ENCODE data around the gene SRGAP3. TPM values are rescaled to one million over a fixed set of nuclear protein-coding genes. Genes with fewer than 3 reads are reported as not detected.

Gene SRGAP3
- total RNA-seq, 8 experiments from 2014 or later, result 24.3 to 77.7 (median 51.0) TPM

DNA sequence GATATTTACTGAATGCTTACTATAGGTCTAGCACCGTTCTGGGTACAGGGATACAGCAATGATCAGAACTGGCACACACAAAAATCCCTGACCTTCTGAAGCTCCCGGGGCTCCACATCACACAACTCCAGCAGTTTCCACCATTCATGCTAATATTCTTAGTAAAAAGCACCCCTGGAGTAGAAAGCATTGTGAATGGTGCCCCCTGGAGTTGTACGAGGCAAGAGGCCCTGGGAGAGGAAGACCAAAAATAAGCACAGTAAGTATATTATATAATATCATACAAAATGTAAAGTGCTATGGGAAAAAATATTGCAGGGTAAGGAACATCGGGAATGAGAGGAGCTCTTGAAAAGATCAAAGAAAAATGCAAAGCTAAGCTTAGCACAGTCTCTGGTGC lies 790 bp upstream of the SRGAP3 start:
- 0 to 80% (median 54%) methylated on average over 1 to 4 of the region's 4 CpGs; no CpG with 5 or more reads in 2 of the 10 experiments for WGBS, 10 experiments
- peak overlapping the region in 3 of 5 donors; percentile 54 to 93 (median 57) for H3K4me3 ChIP-seq
- in situ Hi-C loops (cut with MboI; ENCODE audit: low pct_unique_long_range_greater_than_20kb in 2 of 9, low sequenced_read_pairs in 9 of 9, unreplicated experiment in 9 of 9), result no loop called here
- ATAC-seq (replicated peaks in 6 of 8), result no peak
- peak overlapping the region; percentile 18 to 85 for H3K27ac ChIP-seq
- peaks cover 18 to 20% of the 10 kb centered on the region in 2 donors for H3K4me1 ChIP-seq (replicated peaks in 1 of 2)

DNA sequence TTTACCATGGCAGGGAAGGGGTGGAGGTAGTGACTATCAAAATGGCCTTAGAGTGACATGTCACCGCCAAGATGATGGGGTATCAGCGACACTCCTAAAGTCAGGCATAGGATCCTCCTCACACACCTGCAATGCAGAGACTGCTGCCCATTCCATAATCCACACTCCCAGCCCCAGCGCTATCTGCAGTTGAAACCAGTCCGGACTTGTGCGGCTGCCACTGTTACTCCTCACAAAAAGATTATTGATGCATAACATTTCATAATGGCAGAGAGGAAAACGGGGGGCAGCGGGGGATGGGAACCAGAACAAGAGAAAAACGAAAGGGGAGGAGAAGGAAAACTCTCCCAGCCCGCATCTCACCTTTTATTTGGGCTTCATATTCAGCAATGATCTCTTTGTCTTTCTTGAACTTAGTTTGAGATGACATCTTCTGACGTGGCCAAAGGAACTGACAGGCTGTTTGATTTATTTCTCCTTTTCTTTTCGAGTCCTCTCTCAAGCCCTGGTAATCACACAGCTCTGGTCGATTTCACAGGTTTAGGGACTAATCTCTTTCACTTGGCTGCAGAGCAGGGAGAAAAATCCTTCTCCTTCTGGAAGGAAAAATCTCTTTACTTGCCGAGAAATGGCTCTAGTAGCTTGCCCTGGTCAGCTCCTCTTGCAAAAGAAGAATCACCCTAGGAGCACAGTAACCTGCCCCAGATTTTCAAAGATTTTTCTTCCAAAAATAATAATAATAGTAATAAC lies 749 bp downstream of the SRGAP3 start:
- in situ Hi-C loops (cut with MboI; ENCODE audit: low pct_unique_long_range_greater_than_20kb in 2 of 9, low sequenced_read_pairs in 9 of 9, unreplicated experiment in 9 of 9), result loop anchor here in 1 of 9 experiments (25.0 kb wide), 1 partner anchor 111 kb away; no protein-coding TSS in a partner anchor
- WGBS, 10 experiments, result 0 to 10% (median 0%) methylated on average over 1 to 8 of the region's 13 CpGs; no CpG with 5 or more reads in 1 of the 10 experiments
- peak overlapping the region; percentile 71 to 85 for H3K27ac ChIP-seq
- ATAC-seq (replicated peaks in 6 of 8), result peak; percentile 3 to 47 (median 22)
- peak overlapping the region; percentile 50 to 93 (median 57) for H3K4me3 ChIP-seq
- peaks cover 26 to 34% of the 10 kb centered on the region in 2 donors for H3K4me1 ChIP-seq (replicated peaks in 1 of 2)

GRCh38 chr3:9247941-9248521 lies 1.4 kb downstream of the SRGAP3 start:
- in situ Hi-C loops (cut with MboI; ENCODE audit: low pct_unique_long_range_greater_than_20kb in 2 of 9, low sequenced_read_pairs in 9 of 9, unreplicated experiment in 9 of 9), result loop anchor here in 1 of 9 experiments (25.0 kb wide), 1 partner anchor 111 kb away; no protein-coding TSS in a partner anchor
- Histone ChIP-seq H3K27ac (peak overlapping the region; percentile 71 to 85), H3K4me3 (peak overlapping the region; percentile 50 to 93 (median 57)), H3K4me1 (replicated peaks in 1 of 2) (peaks cover 29 to 38% of the 10 kb centered on the region in 2 donors)
- WGBS, 10 experiments, result 0 to 21% (median 2%) methylated on average over 3 to 18 of the region's 19 CpGs; no CpG with 5 or more reads in 2 of the 10 experiments
- ATAC-seq (replicated peaks in 6 of 8), result peak; percentile 6 to 20 (median 12)

DNA sequence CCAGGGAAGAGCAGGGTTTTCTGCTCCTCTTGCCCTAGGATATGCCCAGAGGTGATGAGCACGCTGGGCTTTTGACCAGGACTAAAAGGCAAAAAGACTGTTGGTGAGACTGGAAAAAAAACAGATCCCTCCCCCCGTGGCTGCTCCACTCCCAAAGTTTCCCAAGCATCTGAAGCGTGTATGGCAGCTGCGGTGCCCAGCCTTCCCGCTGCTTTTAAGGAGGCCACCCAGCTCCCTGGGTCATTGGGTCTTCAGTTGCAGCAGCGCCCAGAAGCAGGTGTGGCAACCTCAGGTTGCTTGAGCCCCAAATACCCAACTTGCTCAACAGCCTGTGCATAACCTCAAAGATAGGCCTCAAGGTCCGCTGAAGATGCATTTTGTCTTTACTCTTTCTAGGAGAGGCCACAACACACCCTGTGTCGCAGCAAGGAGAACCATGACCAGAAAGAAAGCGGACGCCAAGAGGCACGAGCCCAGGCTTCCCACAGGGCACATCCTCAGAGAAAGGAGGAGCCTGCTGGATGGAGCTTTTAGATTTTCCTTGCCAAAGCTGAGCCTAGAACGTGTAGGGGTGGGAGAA lies 2.0 kb downstream of the SRGAP3 start:
- H3K4me1 ChIP-seq (replicated peaks in 1 of 2), result peaks cover 29 to 40% of the 10 kb centered on the region in 2 donors
- peak overlapping the region; percentile 71 to 85 for H3K27ac ChIP-seq
- H3K4me3 ChIP-seq, result peak overlapping the region; percentile 50 to 93 (median 57)
- in situ Hi-C loops (cut with MboI; ENCODE audit: low pct_unique_long_range_greater_than_20kb in 2 of 9, low sequenced_read_pairs in 9 of 9, unreplicated experiment in 9 of 9), result loop anchor here in 1 of 9 experiments (25.0 kb wide), 1 partner anchor 110 kb away; no protein-coding TSS in a partner anchor
- peak; percentile 1 to 11 (median 4) for ATAC-seq (replicated peaks in 6 of 8)
- 0 to 65% (median 4%) methylated on average over 1 to 8 of the region's 12 CpGs; no CpG with 5 or more reads in 5 of the 10 experiments for WGBS, 10 experiments

DNA sequence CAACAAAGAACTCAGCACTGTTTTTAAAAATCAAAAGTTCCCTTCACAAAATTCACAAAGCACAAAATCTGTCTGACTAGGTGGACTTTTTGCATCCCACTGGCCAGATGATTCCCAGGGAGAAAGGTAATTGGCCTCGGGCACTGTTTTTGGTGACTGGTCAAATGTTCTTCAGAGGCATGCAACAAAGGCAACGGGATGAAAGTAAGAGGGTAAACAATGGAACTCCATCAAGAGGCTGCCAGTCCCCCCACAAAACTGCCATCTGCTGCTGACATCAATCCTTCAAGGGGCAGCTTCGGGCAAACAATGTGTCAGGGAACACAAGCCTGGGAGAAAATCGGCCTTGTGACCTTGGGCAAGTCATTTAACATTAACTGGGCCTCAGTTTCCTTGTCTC lies 3.3 kb downstream of the SRGAP3 start:
- in situ Hi-C loops (cut with MboI; ENCODE audit: low pct_unique_long_range_greater_than_20kb in 2 of 9, low sequenced_read_pairs in 9 of 9, unreplicated experiment in 9 of 9), result loop anchor here in 1 of 9 experiments (25.0 kb wide), 1 partner anchor 109 kb away; no protein-coding TSS in a partner anchor
- H3K27ac ChIP-seq, result peak overlapping the region in 1 of 2 donors; percentile 85
- H3K4me3 ChIP-seq, result peak overlapping the region; percentile 50 to 93 (median 57)
- no peak for ATAC-seq (replicated peaks in 6 of 8)
- WGBS, 10 experiments, result 0 to 72% (median 15%) methylated on average over 2 to 4 of the region's 4 CpGs; no CpG with 5 or more reads in 2 of the 10 experiments
- peaks cover 31 to 42% of the 10 kb centered on the region in 2 donors for H3K4me1 ChIP-seq (replicated peaks in 1 of 2)

DNA sequence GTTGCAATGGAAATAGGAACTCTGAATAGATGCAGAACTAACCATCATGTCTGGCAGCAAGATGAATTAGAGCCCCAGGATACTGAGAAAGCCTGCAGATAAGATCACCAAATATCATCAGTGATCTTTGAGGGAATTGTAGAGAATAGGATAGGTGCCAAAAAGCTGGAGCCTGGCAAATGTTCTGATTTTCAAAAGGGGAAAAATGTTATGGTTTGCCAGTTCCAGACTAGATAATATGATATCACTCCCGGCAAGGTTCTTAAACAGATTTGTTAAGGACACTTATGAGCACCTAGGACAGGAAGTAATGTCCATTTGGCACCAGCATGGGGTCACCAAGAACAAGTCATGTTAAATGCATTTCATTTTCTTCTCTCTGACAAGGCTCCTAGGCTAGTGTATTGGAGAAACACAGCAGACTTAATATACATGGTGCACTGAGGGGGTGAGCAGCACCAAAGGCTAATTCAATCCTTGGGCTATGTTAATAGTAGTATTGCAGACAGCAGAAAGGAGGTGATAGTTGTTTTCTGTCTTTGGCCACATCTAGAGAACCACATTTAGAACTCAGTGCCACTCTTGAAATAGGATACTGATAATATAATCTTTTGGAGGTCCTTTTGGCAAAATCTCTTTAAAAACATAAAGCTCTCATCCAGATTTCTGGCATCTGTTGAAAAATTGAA lies 4.8 kb downstream of the SRGAP3 start:
- in situ Hi-C loops (cut with MboI; ENCODE audit: low pct_unique_long_range_greater_than_20kb in 2 of 9, low sequenced_read_pairs in 9 of 9, unreplicated experiment in 9 of 9), result loop anchor here in 1 of 9 experiments (25.0 kb wide), 1 partner anchor 107 kb away; no protein-coding TSS in a partner anchor
- peaks cover 41 to 48% of the 10 kb centered on the region in 2 donors for H3K4me1 ChIP-seq (replicated peaks in 1 of 2)
- no peak overlapping the region for H3K27ac ChIP-seq
- no peak for ATAC-seq (replicated peaks in 6 of 8)
- H3K4me3 ChIP-seq, result peak overlapping the region in 2 of 5 donors; percentile 3 to 57
- WGBS, 10 experiments, result 60 to 100% (median 88%) methylated on average over 1 of the region's 1 CpG; no CpG with 5 or more reads in 5 of the 10 experiments

DNA sequence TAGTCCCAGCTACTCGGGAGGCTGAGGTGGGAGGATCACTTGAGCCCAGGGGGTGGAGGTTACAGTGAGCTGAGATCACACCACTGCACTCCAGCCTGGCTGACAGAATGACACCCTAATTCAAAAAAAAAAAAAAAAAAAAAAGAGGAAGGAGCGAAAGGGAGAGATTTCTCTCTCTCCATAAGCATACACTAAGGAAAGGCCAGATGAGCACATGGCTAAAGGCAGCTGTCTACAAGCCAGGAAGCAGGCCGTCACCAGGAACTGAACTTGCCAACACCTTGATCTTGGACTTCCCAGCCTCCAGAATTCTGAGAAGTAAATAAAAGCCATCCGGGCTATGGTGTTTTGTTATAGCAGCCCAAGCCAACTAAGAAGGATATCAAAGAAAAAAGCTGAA lies 7.5 kb downstream of the SRGAP3 start:
- in situ Hi-C loops (cut with MboI; ENCODE audit: low pct_unique_long_range_greater_than_20kb in 2 of 9, low sequenced_read_pairs in 9 of 9, unreplicated experiment in 9 of 9), result loop anchor here in 1 of 9 experiments (25.0 kb wide), 1 partner anchor 105 kb away; no protein-coding TSS in a partner anchor
- WGBS, 10 experiments, result 20 to 100% (median 80%) methylated on average over 1 to 4 of the region's 4 CpGs; no CpG with 5 or more reads in 5 of the 10 experiments
- Histone ChIP-seq H3K27ac (no peak overlapping the region), H3K4me3 (no peak overlapping the region), H3K4me1 (replicated peaks in 1 of 2) (peaks cover 62 to 66% of the 10 kb centered on the region in 2 donors)
- ATAC-seq (replicated peaks in 6 of 8), result no peak

DNA sequence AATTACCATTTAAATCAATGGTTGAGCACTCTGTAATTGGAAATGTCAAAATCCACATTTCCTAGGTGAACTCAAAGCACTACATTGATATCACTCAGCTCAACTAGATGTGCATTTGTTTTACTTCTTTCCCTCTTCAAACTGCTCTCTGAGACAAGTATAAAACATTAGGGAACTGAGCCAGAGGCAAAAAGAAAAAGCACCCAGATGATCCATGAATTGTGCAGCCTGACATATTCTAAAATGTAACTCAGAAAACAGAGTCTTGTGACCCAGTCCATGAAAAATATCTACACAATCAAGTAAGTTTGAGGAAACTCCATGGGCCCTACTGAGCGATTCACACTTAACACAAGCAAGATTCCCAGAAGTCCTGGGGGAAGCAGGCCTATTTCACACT lies 9.8 kb downstream of the SRGAP3 start:
- H3K27ac ChIP-seq, result no peak overlapping the region
- no peak for ATAC-seq (replicated peaks in 6 of 8)
- H3K4me3 ChIP-seq, result no peak overlapping the region
- H3K4me1 ChIP-seq (replicated peaks in 1 of 2), result peaks cover 48 to 52% of the 10 kb centered on the region in 2 donors
- WGBS, 10 experiments, result 50 to 100% (median 83%) methylated on average over 1 of the region's 1 CpG; no CpG with 5 or more reads in 3 of the 10 experiments
- in situ Hi-C loops (cut with MboI; ENCODE audit: low pct_unique_long_range_greater_than_20kb in 2 of 9, low sequenced_read_pairs in 9 of 9, unreplicated experiment in 9 of 9), result loop anchor here in 1 of 9 experiments (25.0 kb wide), 1 partner anchor 102 kb away; no protein-coding TSS in a partner anchor

DNA sequence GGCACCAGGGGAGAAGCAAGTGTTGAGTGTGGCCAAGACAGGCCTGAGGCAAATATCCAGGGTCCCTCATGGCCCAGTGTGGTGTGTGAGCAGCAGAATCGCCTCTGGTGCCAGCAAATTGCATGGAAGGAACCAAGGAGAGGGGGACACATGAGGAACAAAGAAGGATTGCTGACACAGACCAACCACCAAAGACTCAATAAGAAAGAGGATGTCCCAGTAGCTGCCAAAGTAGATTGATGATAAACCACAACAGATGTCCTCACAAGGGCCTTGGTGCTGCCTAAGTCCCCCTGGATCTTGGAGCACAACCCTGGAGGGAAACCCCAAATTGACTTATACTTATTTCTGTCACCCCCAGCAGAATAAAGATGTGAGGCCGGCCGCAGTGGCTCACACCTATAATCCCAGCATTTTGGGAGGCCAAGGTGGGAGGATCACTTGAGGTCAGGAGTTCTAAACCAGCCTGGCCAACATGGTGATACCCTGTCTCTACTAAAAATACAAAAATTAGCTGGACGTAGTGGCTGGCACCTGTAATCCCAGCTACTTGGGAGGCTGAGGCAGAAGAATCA lies 10.6 kb downstream of the SRGAP3 start:
- peak overlapping the region in 1 of 2 donors; percentile 11 for H3K27ac ChIP-seq
- in situ Hi-C loops (cut with MboI; ENCODE audit: low pct_unique_long_range_greater_than_20kb in 2 of 9, low sequenced_read_pairs in 9 of 9, unreplicated experiment in 9 of 9), result loop anchor here in 1 of 9 experiments (25.0 kb wide), 1 partner anchor 102 kb away; no protein-coding TSS in a partner anchor
- ATAC-seq (replicated peaks in 6 of 8), result peak in 3 of 8 experiments; percentile 21 to 41 (median 22)
- WGBS, 10 experiments, result 0 to 100% (median 80%) methylated on average over 1 to 3 of the region's 4 CpGs; no CpG with 5 or more reads in 6 of the 10 experiments
- H3K4me3 ChIP-seq, result no peak overlapping the region
- peaks cover 49 to 53% of the 10 kb centered on the region in 2 donors for H3K4me1 ChIP-seq (replicated peaks in 1 of 2)

DNA sequence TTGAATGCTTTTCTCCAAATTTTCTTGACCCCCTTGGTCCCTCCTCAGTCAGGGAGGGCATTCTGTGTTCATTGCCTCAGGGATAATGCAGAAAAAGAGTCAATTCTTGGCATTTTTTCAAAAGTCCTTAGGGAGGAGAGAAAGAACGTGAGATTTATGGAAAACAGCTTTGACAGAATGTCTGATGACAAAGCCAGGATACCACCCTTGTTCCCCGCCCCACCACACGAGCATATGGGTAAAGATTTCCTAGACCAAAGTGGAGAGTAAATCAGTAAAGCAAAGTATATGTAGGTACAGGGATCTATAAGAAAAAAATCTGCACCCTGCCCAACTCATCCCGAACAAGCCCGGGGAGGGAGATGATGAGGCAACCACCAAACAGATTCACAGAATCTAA lies 11.2 kb downstream of the SRGAP3 start:
- in situ Hi-C loops (cut with MboI; ENCODE audit: low pct_unique_long_range_greater_than_20kb in 2 of 9, low sequenced_read_pairs in 9 of 9, unreplicated experiment in 9 of 9), result loop anchor here in 1 of 9 experiments (25.0 kb wide), 1 partner anchor 101 kb away; no protein-coding TSS in a partner anchor

DNA sequence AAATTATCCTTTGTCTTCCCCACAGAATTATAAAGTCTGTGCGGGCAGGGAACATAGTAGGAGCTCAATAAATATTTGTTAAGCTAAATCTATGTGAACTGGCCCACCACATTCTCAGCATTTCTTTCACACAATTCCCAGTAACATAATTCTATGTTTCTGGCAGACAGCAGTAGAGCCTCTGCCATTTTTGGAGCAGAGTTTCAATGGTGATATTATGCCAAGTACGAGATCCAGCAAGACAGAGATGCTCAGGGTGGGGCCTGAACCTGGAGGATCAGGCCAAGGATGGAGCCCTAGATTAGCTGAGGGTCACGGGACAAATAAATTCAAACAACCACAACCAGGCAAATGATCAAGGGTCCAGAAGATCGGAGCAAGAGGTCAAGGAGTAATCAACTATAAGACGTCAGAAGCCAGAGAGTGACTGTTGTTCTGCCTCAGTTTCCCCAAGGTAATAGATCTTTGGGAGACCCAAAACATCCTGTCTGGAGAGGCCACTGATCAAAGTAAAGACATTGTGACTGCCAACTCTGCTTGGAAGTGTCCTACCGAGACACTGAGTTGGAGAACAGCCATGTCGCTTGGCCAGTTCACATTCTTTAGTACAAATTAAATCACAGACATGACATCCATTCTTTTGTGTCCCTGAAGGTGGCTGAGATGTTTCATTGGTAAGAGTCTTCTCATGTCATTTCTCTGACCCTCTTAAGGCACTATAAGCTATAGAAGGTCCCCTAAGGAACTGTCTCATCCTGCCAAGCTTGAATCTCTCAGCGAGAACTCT lies 15.4 kb downstream of the SRGAP3 start:
- H3K4me1 ChIP-seq (replicated peaks in 1 of 2), result peaks cover 41 to 63% of the 10 kb centered on the region in 2 donors
- ATAC-seq (replicated peaks in 6 of 8), result no peak
- no peak overlapping the region for H3K27ac ChIP-seq
- H3K4me3 ChIP-seq, result no peak overlapping the region
- in situ Hi-C loops (cut with MboI; ENCODE audit: low pct_unique_long_range_greater_than_20kb in 2 of 9, low sequenced_read_pairs in 9 of 9, unreplicated experiment in 9 of 9), result loop anchor here in 1 of 9 experiments (25.0 kb wide), 1 partner anchor 97 kb away; no protein-coding TSS in a partner anchor
- 67 to 100% (median 93%) methylated on average over 3 to 6 of the region's 8 CpGs; no CpG with 5 or more reads in 1 of the 10 experiments for WGBS, 10 experiments

More for the DNA sequence above, 11.2 kb downstream of the SRGAP3 start:
- WGBS, 10 experiments, result 17 to 100% (median 79%) methylated on average over 1 to 4 of the region's 5 CpGs
- H3K4me1 ChIP-seq (replicated peaks in 1 of 2), result peaks cover 45 to 54% of the 10 kb centered on the region in 2 donors
- peak in 3 of 8 experiments; percentile 52 to 89 (median 78) for ATAC-seq (replicated peaks in 6 of 8)
- peak overlapping the region in 1 of 2 donors; percentile 11 for H3K27ac ChIP-seq
- H3K4me3 ChIP-seq, result no peak overlapping the region
